ENCODE results near the gene HNRNPU.

HNRNPU gene

GRCh38 chr1:244863491-244864252 lies 671 bp downstream of the HNRNPU start:
- DNase-seq: peak in 14 of 58 donors; percentile 16 to 64 (median 42)

GRCh38 chr1:244862699-244863490 lies 1.4 kb downstream of the HNRNPU start:
- peak; percentile 30 to 98 (median 94) for DNase-seq

GRCh38 chr1:244862354-244862698 lies 2.0 kb downstream of the HNRNPU start:
- no peak for DNase-seq

GRCh38 chr1:244861683-244862082 lies 2.7 kb downstream of the HNRNPU start:
- no peak for DNase-seq

GRCh38 chr1:244860914-244861610 lies 3.3 kb downstream of the HNRNPU start:
- no peak for DNase-seq

GRCh38 chr1:244860078-244860477 lies 4.3 kb downstream of the HNRNPU start:
- DNase-seq: no peak

GRCh38 chr1:244858357-244858756 lies 6.0 kb downstream of the HNRNPU start:
- DNase-seq: no peak

GRCh38 chr1:244857761-244858160 lies 6.6 kb downstream of the HNRNPU start:
- no peak for DNase-seq

GRCh38 chr1:244854865-244855578 lies 9.3 kb downstream of the HNRNPU start:
- no peak for DNase-seq

- no peak for DNase-seq
Observed at GRCh38 chr1:244854166-244854565, 10.2 kb downstream of the HNRNPU start.

- DNase-seq: no peak
Observed at GRCh38 chr1:244852694-244853093, 11.6 kb downstream of the HNRNPU start.

GRCh38 chr1:244851546-244852231 lies 12.7 kb downstream of the HNRNPU start:
- no peak for DNase-seq

- DNase-seq: no peak
Observed at GRCh38 chr1:244850896-244851295, 13.4 kb downstream of the HNRNPU start.

GRCh38 chr1:244850099-244850852 lies 14.1 kb downstream of the HNRNPU start:
- DNase-seq: no peak

- no peak for DNase-seq
Observed at GRCh38 chr1:244849189-244849866, 15.0 kb downstream of the HNRNPU start.

GRCh38 chr1:244846653-244847052 lies 17.7 kb downstream of the HNRNPU start:
- DNase-seq: no peak

- DNase-seq: no peak
Observed at GRCh38 chr1:244844155-244845121, 19.9 kb downstream of the HNRNPU start.

All from anterior cingulate cortex (tissue), 58 donors.